OCI-LY3 (cell line): ENCODE measurements around the gene SCD5.
"Not testable (repeated sequence)": the region's sequence is repeated elsewhere in the genome, so short reads cannot be mapped to it uniquely, and the experiment has no call there.

Experiments used
- H2AFZ ChIP-seq: fragments of 200-600, 300-600 bp; shearing (Covaris generic); 2 replicates; pipeline ENCODE4 v1.6.0; 2014; ENCODE audit warnings: antibody characterized with exemption, low read depth, low read length
- H3K27ac ChIP-seq: fragments of 200-600, 300-600 bp; sonication (generic); 2 replicates; pipeline ENCODE4 v1.5.1; 2014; ENCODE audit warnings: mild to moderate bottlenecking, low read length, moderate library complexity, mixed read lengths
- H3K27me3 ChIP-seq: fragments of 200-600, 300-600 bp; sonication (generic); 2 replicates; pipeline ENCODE4 v1.6.1; 2014; ENCODE audit warnings: low read depth, low read length, mixed read lengths
- H3K36me3 ChIP-seq: fragments of 200-600, 300-600 bp; sonication (generic); replicated peaks from 2 replicates; pipeline ENCODE3; 2014; ENCODE audit warnings: low read depth, low read length, mixed read lengths
- H3K4me1 ChIP-seq: fragments of 300-600, 200-600 bp; sonication (generic); 2 replicates; pipeline ENCODE4 v1.6.1; 2014; ENCODE audit warnings: low read length, mixed read lengths
- H3K4me2 ChIP-seq: fragments of 200-600, 300-600 bp; sonication (generic); 2 replicates; pipeline ENCODE4 v1.6.1; 2014; ENCODE audit warnings: low read length, mixed read lengths
- H3K4me3 ChIP-seq: fragments of 300-600, 200-600 bp; sonication (generic); 2 replicates; pipeline ENCODE4 v1.5.1; 2014; ENCODE audit warnings: antibody characterized with exemption, mild to moderate bottlenecking, low read length, moderate library complexity
- H3K79me2 ChIP-seq: fragments of 300-600, 200-600 bp; shearing (Covaris generic); 2 replicates; pipeline ENCODE4 v1.6.1; 2014; ENCODE audit warnings: mild to moderate bottlenecking, low read length, mixed read lengths
- H3K9ac ChIP-seq: fragments of 300-600, 200-600 bp; shearing (Covaris generic); 2 replicates; pipeline ENCODE4 v1.6.0; 2014; ENCODE audit warnings: mild to moderate bottlenecking, low read length, moderate library complexity
- H3K9me3 ChIP-seq: fragments of 200-600, 300-600 bp; shearing (Covaris generic); 2 replicates; pipeline ENCODE4 v1.6.1; 2014; ENCODE audit warnings: low read length, mixed read lengths; ENCODE audit not compliant: insufficient read depth
- H4K20me1 ChIP-seq: fragments of 200-600, 300-600 bp; sonication (generic); 2 replicates; pipeline ENCODE4 v1.6.1; 2016; ENCODE audit warnings: low read length, mixed read lengths; ENCODE audit not compliant: insufficient read depth
- CTCF ChIP-seq: fragments of 200-600, 300-600 bp; sonication (generic); IDR thresholded peaks from 2 replicates; pipeline ENCODE4 v1.5.1; 2014; ENCODE audit warnings: antibody characterized with exemption, low read length, low read depth
- EZH2phosphoT487 ChIP-seq: fragments of 200-600 bp; shearing (Covaris generic); IDR thresholded peaks from 2 replicates; pipeline ENCODE4 v1.6.1; 2018; ENCODE audit warnings: antibody characterized with exemption, mixed run types, low read depth

The SCD5 gene

GRCh38 chr4:82798168-82799005, at the start of gene SCD5:
SCD5 (minus strand) TSS chr4:82798796; CDS start chr4:82798537, 259 bp downstream.
- no peaks in the 10 kb centered on the region for H3K79me2 ChIP-seq
- no peak within 1 kb of the TSS for H3K27ac ChIP-seq
- H3K36me3 ChIP-seq = no peaks in the 10 kb centered on the region
- H3K4me1 ChIP-seq = peaks cover 7% of the 10 kb centered on the region
- no peaks in the 10 kb centered on the region for H3K9me3 ChIP-seq
- H3K9ac ChIP-seq = peak within 1 kb of the TSS; percentile 65
- peak within 1 kb of the TSS; percentile 93 for H3K4me2 ChIP-seq
- H3K4me3 ChIP-seq = peak within 1 kb of the TSS; percentile 85
- H2AFZ ChIP-seq = peak within 1 kb of the TSS; percentile 93
- peaks cover 3% of the 10 kb centered on the region; the same call in 1 of the 2 replicates for H3K27me3 ChIP-seq
- no peaks in the 10 kb centered on the region for H4K20me1 ChIP-seq
- TF ChIP-seq CTCF (peak; percentile 8; the same call in 1 of the 2 replicates), EZH2phosphoT487 (no peak)

GRCh38 chr4:82842593-82842992, 44.0 kb upstream of the SCD5 start:
- no peak overlapping the region for H3K4me3 ChIP-seq
- H2AFZ ChIP-seq = no peak overlapping the region
- H3K79me2 ChIP-seq = no peaks in the 10 kb centered on the region
- H3K27me3 ChIP-seq = no peaks in the 10 kb centered on the region
- H3K27ac ChIP-seq = no peak overlapping the region
- no peak overlapping the region for H3K9ac ChIP-seq
- peaks cover 53% of the 10 kb centered on the region for H3K36me3 ChIP-seq
- no peaks in the 10 kb centered on the region for H3K9me3 ChIP-seq
- H3K4me1 ChIP-seq = no peaks in the 10 kb centered on the region
- no peaks in the 10 kb centered on the region for H4K20me1 ChIP-seq
- H3K4me2 ChIP-seq = no peak overlapping the region
- TF ChIP-seq CTCF = no peak
- no peak for TF ChIP-seq EZH2phosphoT487

- TF ChIP-seq EZH2phosphoT487 (no peak), CTCF (no peak)
- Histone ChIP-seq H3K9ac (no peak overlapping the region), H4K20me1 (no peaks in the 10 kb centered on the region), H3K4me3 (no peak overlapping the region), H3K4me2 (no peak overlapping the region), H3K36me3 (peaks cover 53% of the 10 kb centered on the region), H3K27ac (no peak overlapping the region), H3K4me1 (no peaks in the 10 kb centered on the region), H3K27me3 (no peaks in the 10 kb centered on the region), H3K79me2 (no peaks in the 10 kb centered on the region), H2AFZ (no peak overlapping the region), H3K9me3 (no peaks in the 10 kb centered on the region)
Observed at GRCh38 chr4:82839624-82840023, 41.0 kb upstream of the SCD5 start.

- no peaks in the 10 kb centered on the region for H3K27me3 ChIP-seq
- no peak overlapping the region for H3K4me2 ChIP-seq
- no peak overlapping the region for H3K27ac ChIP-seq
- H3K4me3 ChIP-seq = no peak overlapping the region
- no peak overlapping the region for H2AFZ ChIP-seq
- no peaks in the 10 kb centered on the region for H4K20me1 ChIP-seq
- no peaks in the 10 kb centered on the region for H3K9me3 ChIP-seq
- peaks cover 46% of the 10 kb centered on the region for H3K36me3 ChIP-seq
- no peaks in the 10 kb centered on the region for H3K79me2 ChIP-seq
- no peaks in the 10 kb centered on the region for H3K4me1 ChIP-seq
- H3K9ac ChIP-seq = no peak overlapping the region
- TF ChIP-seq EZH2phosphoT487 = no peak
- TF ChIP-seq CTCF = no peak
Observed at GRCh38 chr4:82833696-82834313, 35.2 kb upstream of the SCD5 start.

DNA sequence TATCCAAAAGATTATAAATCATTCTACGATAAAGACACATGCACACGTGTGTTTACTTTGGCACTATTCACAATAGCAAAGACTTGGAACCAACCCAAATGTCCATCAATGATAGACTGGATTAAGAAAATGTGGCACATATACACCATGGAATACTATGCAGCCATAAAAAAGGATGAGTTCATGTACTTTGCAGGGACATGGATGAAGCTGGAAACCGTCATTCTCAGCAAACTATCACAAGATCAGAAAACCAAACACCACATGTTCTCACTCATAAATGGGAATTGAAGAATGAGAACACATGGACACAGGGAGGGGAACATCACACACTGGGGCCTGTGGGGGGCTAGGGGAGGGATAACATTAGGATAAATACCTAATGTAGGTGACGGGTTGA, 34.5 kb upstream of the SCD5 start:
- not testable (repeated sequence) for H3K4me1 ChIP-seq, H2AFZ ChIP-seq, H3K27me3 ChIP-seq, H3K4me3 ChIP-seq, H3K9ac ChIP-seq, H3K27ac ChIP-seq, H4K20me1 ChIP-seq, H3K79me2 ChIP-seq, H3K9me3 ChIP-seq, H3K4me2 ChIP-seq
- peaks cover 48% of the 10 kb centered on the region for H3K36me3 ChIP-seq
